ENCODE measurements around the gene EGF.

The EGF gene

DNA sequence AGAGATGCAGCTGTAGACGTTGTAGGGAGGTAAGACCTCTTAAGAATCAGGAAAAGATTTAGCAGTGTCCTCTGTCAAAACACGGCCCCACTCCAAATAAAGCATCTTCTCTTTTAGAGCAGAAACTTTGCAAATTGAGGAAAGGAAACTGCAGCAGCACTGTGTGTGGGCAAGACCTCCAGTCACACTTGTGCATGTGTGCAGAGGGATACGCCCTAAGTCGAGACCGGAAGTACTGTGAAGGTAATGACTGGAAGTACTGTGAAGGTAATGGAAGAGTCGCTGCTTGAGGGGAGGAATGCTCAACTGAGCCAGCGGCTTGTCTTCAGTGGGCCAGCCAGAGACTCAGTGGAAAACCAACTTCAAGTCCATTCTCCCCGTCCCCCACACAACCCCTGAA is 46.5 kb downstream of the EGF start:
- H3K4me3 ChIP-seq (ENCODE audit: low read length), result no peak overlapping the region
- TF ChIP-seq, protein P1, sequence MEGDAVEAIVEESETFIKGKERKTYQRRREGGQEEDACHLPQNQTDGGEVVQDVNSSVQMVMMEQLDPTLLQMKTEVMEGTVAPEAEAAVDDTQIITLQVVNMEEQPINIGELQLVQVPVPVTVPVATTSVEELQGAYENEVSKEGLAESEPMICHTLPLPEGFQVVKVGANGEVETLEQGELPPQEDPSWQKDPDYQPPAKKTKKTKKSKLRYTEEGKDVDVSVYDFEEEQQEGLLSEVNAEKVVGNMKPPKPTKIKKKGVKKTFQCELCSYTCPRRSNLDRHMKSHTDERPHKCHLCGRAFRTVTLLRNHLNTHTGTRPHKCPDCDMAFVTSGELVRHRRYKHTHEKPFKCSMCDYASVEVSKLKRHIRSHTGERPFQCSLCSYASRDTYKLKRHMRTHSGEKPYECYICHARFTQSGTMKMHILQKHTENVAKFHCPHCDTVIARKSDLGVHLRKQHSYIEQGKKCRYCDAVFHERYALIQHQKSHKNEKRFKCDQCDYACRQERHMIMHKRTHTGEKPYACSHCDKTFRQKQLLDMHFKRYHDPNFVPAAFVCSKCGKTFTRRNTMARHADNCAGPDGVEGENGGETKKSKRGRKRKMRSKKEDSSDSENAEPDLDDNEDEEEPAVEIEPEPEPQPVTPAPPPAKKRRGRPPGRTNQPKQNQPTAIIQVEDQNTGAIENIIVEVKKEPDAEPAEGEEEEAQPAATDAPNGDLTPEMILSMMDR (conservative IDR thresholded peaks at IDR 0.05; ENCODE audit: low read length), result no peak
- no peak for DNase-seq (ENCODE audit: low read depth)

DNA sequence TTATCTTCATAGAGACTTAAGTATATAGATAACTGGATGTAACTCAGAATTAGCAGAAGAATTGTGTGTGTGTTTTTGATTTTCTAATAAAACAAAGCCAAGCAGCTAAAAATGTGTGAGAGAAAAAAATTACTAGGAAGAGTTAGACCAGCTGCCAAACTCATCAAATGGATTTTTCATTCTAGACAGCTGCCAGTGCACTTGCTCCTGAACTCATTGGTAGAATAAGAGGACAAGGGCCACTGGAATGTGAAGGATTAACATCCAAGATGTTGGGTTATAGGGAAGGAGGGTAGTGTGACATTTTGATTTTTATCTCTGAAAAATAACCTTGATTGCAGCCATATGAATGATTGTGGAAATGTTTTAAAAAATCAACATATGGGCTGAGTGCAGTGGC is 49.7 kb downstream of the EGF start:
- H3K4me3 ChIP-seq (ENCODE audit: low read length), result no peak overlapping the region
- DNase-seq (ENCODE audit: low read depth), result no peak
- TF ChIP-seq, protein P1 (conservative IDR thresholded peaks at IDR 0.05; ENCODE audit: low read length), result no peak

DNA sequence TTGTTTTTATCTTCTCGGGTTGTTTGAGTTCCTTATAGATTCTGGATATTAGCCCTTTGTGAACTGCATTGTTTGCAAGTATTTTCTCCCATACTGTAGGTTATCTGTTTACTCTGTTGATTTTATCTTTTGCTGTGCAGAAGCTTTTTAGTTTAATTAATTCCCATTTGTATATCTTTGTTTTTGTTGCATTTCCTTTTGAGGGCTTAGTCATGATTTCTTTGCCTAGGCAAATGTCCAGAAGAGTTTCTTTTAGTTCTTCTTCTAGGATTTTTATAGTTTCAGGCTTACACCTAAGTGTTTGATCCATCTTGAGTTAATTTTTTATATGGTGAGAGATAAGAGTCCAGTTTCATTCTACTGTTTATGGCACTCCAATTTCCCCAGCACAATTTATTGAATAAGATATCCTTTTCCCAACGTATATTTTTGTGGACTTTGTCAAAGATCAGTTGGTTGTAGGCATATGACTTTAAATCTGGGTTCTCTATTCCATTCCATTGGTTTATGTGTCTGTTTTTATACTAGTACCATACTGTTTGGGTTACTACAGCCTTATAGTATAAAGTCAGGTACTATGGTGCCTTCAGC is 54.3 kb downstream of the EGF start:
- TF ChIP-seq, protein P1 (conservative IDR thresholded peaks at IDR 0.05; ENCODE audit: low read length), result no peak
- no peak for DNase-seq (ENCODE audit: low read depth)
- no peak overlapping the region for H3K4me3 ChIP-seq (ENCODE audit: low read length)

DNA sequence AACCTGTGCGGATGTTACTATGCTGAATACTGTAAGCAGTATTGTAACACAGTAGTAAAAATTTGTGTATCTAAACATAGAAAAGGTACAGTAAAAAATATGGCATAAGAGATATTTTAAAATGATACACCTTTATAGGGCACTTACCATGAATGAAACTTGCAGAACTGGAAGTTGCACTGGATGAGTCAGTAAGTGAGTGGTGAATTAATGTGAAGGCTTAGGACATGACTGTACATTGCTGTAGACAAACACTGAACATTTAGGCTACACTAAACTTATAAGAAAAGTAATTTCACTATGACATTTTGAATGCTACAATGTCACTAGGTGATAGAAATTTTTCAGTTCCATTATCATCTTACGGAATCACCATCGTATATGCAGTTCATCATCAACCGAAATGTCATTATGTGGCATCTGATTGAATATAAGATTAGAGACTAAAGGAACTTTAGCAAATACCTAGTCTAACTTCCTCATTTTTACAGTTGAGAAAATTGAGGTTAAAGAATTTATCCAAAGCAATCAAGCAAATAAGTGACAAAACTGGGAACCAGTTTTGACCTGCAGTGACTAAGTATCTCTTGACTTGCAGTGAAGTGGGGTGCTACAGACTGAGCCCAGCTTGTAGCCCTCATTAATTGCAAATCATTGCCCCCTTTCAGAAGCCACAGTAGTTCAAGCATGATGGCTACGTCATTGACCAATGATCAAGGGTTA is 55.3 kb downstream of the EGF start:
- no peak overlapping the region for H3K4me3 ChIP-seq (ENCODE audit: low read length)
- peak; percentile 37 for DNase-seq (ENCODE audit: low read depth)
- TF ChIP-seq, protein P1 (conservative IDR thresholded peaks at IDR 0.05; ENCODE audit: low read length), result no peak

DNA sequence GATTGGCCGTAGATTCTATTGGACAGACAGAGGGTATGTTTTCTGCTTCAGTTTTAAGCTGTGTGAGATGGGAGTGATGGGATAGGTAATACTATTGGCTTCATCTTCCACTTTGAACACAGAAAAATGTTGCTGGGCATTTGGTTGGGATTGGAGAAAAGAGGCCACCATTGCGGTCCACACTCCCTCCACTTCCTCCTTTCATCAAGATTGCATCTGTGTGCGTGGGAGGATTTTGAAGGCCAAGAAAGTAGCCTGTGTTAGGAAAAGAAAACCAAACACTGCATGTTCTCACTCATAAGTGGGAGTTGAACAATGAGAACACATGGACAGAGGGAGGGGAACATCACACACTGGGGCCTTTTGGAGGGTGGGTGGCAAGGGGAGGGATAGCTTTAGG is 56.4 kb downstream of the EGF start:
- TF ChIP-seq, protein P1 (conservative IDR thresholded peaks at IDR 0.05; ENCODE audit: low read length), result no peak
- H3K4me3 ChIP-seq (ENCODE audit: low read length), result no peak overlapping the region
- no peak for DNase-seq (ENCODE audit: low read depth)

DNA sequence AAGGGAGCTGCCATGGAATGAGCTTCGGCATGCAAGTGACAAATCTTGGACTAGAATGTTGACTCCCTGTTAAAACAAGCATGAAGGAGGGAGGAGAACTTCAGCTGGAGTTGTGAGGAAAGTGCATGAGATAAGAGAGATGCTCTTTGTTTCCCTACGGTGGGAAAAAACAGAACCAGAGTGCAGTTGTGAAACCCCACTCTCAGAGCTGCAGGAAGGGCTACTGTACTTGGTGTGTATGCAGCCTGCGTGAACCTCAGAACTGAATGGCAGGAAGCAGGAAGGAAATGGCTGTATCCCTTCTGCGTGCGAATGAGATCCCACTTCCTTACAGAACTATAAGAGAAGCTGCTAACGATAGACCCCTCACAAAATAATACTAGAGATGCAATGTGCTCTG is 57.2 kb downstream of the EGF start:
- TF ChIP-seq, protein P1 (conservative IDR thresholded peaks at IDR 0.05; ENCODE audit: low read length), result no peak
- no peak for DNase-seq (ENCODE audit: low read depth)
- H3K4me3 ChIP-seq (ENCODE audit: low read length), result no peak overlapping the region
